ENCODE results near the gene NREP. TPM values are rescaled to one million over a fixed set of nuclear protein-coding genes. Genes with fewer than 3 reads are reported as not detected.
"Not testable (repeated sequence)": the region's sequence is repeated elsewhere in the genome, so short reads cannot be mapped to it uniquely, and the experiment has no call there.

Gene NREP
- total RNA-seq, 1 experiment from 2014 or later = 90.5 TPM

DNA sequence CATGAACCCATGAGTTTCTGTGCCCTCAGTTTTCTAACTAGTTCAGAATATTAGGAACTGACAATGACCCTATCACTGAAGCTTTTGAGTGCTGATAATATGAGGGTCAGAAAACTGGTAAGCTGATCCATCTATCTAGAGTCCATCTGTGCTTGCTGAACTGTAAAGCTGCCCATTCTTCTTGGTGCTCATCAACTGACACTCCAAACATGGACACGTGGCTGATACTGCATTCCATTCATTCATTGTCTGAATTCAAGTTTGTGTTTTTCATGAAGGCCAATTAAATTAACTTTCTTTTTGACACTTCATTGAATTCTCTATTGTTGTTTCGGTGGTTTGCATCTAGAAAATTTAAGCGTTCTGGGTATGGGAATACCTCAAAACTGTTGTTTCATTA lies 17.6 kb downstream of the NREP start:
- DNase-seq (ENCODE audit: low read depth) = no peak

DNA sequence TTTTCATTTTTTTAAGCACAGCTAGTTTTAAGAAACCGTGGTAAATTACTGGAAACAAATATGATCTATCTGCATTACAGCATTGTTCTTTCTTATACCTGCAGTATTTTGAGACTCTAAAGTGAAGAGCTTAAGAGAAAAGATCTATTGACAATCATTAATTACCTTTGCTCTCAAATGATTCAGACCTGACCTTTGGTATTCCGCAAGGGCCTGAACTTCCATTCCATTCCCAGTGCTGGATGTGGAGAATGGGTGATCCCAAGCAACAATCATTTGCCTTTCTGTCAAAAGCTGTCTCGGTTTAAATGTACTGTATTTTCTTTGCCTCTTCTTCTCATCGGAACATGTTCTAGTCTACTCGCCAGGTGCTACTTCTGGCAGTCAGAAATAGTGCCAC lies 18.9 kb downstream of the NREP start:
- no peak for DNase-seq (ENCODE audit: low read depth)

DNA sequence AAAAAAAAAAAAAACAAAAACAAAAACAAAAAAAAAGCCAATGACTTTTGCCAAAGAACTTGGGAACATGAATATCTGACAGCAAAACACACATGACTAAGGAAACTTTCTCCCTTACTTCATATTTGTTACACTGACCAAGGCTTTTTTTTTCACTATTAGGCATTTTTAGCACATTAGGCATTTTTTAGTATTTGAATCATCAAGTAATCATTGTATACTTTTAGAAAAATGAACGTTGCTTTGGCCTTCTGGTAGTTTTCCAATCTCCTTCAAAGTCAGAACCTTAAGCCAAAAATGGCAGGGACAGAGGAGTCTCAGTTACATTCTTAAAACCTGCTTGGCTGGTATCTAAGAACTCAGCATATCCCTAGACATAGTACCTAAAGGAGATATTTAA lies 19.3 kb downstream of the NREP start:
- peak; percentile 61 for DNase-seq (ENCODE audit: low read depth)

DNA sequence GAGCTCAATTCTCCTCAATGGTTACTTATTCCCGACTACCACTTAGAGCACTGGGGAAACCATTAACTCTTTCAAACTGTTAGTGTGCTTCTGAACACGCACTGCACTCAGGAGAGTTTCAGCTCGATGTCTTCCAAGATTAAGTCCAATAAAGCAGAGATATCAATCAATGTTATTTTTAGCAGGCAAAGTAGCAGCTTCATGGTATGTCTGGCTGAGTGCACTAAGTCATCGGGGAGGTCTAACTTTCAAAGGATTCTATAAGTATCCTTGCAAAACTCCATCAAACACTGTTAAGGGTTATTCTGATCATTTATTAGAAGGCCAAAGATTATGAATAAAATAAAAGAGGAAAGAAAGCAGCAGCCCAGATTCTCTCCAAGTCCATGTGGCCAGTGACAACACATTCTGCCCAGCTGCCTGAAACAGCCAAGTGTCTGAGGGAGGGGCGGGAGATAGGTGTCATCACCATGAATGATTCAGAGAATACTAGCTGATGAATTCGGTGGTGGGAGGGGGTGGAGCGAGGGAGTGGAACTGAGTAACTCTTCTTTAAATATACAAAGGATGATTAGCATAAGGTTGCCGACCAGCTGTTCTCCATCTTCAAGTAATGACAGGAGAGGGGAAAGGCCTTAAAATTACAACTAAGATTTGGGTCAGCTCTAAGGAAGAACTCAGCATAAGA lies 21.3 kb downstream of the NREP start:
- DNase-seq (ENCODE audit: low read depth) = peak; percentile 99

DNA sequence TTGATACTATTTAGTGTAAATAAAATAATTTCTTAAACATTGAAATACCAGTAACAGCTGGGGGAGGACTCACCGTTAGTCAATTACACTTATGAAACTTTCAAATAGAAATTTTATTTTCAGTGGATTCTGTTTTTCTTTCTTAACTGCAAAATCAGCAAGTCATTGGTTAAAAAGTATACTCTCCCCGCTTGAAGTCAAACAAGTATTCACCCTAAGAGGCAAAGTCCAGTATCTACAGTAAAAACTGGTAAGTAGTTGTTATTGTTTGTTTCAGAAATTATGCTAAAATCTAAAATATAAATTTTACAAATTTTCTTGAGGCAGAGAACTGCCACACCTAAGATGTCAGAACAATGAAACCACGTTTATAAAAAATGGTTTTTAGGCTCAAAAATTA lies 22.4 kb downstream of the NREP start:
- DNase-seq (ENCODE audit: low read depth) = no peak

DNA sequence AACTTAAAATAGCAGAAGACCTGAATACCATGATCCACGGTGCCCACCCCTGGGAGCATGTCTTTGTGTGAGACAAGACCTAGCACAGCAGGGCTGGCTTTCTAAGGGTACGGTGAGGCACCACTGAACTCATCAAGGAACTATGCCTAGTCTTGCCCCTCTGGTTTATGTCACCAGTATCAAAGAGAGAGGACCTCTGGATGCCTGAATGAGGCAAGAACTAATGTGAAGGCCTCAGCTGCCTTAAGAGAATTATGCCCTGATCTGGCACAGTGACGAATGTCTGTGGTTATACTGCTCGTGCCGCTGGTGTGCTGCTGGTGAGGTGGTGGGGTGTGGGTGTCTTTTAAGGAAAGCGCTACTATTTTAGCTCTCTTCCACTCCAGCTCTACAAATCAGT lies 23.0 kb downstream of the NREP start:
- DNase-seq (ENCODE audit: low read depth) = peak; percentile 94

DNA sequence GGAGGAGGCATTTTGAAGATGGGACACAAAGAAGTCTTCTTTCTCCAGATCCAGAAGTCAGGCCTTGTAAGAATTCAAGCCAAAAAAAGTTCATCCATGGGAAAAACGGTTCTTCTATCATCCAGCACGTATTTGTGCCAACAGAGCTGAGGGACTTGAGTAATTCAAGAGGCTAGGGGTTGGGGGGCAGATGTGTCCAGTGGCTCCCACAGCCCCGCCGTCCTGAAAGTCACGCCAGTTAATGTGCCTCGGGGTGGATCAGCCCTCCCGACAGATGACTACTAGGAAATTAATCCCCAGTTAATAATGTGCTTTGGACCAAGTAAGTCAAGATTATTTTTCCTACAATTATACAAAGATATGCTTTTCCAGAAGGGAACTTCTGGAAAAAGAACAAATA lies 23.4 kb downstream of the NREP start:
- no peak for DNase-seq (ENCODE audit: low read depth)

DNA sequence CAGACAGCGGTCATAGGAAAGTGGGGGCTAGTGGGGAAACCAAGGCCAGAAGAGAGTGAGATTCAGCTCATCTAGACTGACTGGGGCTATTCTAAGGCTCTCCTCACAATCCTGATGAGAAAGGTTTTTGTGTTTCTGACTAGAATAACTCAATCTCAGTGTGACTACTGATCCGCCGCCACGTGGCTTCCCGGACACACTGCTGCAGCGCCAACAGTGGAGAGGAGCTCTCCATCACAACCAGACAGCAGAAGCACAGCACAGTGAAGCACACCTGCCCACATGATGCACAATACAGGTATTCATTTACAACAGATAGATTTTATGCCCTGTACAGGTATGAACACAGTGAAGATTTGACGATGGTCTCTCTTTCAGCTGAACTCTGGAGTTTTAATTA lies 25.4 kb downstream of the NREP start:
- no peak for DNase-seq (ENCODE audit: low read depth)

DNA sequence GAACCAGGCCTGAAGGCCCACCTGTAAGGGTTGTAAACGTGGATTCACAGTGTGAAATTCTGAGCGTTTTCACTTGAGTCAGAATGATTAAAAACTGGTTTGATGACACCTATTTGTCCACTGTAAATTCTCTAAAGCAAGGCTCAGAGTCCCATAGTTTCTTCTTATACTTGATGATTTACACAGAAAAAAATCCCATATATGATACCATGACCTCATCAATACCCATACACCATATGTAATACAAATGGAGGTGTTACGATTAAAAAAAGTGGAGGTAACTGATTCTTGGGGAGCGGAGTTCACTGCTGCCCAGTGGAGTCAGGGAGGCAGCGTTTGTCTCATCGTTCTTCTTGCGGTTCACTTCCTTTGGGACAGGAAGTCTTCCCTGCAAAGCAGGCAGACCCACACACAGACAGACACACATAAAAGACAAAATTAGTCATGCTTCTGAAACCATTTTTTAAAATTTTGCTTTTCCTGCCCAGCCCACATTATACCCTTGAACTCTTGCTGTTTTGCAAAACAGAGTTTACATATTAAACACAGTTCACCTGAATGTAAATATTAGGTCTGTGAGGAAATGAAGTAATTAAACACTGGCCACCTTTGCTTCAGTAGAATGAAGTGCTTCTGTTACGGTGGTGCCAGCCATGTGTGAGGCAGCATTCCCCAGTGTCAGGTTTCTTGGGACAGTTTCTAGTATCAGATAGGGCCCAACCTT lies 26.2 kb downstream of the NREP start:
- DNase-seq (ENCODE audit: low read depth) = no peak

DNA sequence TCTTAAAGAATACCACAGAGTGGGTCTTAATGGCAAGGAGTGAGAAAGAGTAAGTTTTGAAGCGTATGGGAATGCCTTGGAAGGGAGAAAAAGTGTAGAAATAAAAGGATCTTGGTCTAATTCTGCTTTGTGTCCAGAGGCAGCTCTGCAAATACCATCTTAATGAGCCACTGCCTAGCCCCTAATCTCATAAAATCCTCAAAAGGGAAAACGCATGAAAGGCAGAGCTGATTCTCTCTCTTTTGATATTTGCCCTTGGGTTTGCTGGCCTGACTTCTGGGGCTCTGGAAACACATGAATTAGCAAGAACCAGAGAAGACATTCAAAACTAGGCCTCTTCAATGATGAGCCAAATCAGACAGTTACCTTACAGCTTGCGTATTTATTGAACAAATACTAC lies 28.1 kb downstream of the NREP start:
- no peak for DNase-seq (ENCODE audit: low read depth)

DNA sequence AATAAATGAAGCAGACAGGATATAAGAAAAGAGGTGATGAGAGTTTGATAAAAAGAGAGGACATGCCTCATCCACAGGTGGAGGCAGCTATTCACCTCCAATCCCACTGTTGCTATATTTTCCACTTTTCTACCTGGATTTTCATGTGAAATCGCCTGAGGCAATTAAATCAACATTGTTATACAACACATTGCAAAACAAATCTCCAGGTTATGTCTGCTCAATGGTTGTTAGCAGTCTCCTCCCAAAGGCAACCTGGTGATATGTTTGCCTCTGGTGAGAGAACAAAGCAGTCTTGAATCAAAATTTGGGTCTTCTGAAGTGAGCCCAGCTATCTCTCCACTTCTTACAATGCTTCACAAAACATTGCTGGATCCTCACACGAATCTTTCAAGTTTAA lies 30.0 kb downstream of the NREP start:
- DNase-seq (ENCODE audit: low read depth) = no peak

DNA sequence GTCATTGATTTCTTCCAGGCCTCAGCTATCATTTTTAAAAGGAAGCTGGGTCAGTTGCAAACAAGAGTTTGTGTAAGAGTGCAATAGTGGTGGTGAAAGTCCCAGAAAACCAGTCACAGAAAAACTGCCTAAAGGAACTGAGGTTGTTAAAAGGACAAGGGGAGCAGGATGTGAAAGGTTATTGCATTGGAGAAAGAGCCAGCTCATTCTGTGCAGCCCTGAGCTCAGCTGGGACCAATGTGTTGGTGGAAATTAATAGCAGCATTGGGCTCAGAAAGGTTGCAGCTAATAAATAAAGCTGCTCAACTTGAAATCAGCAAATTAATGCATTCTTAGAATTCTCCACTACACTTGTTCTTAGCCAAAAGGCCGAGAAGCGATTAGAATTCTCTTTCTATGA lies 34.9 kb downstream of the NREP start:
- DNase-seq (ENCODE audit: low read depth) = no peak

DNA sequence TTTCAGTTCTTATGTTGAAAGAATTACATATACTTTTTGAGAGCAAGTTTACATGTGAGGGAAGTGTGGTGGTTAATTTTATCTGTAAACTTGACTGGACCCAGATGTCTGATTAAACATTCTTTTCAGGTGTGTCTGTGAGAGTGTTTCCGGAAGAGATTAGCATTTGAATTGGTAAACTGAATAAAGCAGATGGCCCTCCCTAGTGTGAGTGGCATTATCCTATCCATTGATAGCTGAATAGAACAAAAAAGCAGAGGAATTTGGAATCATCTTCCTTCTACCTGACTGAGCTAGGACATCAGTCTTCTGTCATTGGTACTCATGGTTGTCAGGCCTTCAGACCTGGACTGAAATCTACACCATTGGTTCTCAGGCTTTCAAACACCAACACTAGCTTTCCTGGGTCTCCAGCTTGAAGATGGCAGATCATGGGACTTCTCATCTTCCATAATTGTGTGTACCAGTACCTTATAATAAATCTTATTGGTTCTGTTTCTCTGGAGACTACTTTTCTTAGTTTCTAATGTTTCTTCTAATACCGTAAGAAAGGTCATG lies 36.6 kb downstream of the NREP start:
- no peak for DNase-seq (ENCODE audit: low read depth)

DNA sequence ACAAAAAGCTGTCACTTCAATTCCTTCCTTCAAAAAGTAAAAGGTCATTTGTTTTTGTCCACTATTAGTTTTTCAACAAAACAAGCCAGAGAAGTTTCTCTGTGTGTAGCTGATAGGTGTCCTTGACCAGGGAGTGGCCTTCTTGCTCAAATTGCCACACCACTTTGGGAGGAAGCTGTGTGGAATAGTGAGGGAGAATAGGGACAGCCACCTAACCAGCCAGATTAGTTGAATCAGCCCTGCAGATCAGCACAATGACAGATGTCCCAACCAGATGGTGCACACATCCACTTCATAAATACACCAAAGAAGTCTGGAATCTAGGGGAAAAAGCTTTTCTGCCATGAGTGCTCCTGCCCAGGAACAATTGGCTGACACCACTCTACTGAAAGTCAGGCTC lies 37.2 kb downstream of the NREP start:
- DNase-seq (ENCODE audit: low read depth) = no peak

DNA sequence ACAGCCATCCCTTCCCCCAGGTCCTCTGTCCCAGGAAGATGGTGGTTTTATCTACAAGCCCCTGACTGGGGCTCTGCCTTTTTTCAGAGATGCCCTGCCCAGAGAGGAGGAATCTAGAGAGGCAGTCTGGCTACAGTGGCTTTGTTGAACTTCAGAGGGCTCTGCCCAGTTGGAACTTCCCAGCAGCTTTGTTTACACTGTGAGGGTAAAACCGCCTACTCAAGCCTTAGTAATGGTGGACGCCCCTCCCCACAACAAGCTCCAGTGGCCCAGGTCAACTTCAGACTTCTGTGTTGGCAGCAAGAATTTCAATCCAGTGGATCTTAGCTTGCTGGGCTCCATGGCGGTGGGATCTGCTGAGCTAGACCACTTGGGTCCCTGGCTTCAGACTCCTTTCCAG lies 40.2 kb downstream of the NREP start:
- not testable (repeated sequence) for DNase-seq (ENCODE audit: low read depth)

DNA sequence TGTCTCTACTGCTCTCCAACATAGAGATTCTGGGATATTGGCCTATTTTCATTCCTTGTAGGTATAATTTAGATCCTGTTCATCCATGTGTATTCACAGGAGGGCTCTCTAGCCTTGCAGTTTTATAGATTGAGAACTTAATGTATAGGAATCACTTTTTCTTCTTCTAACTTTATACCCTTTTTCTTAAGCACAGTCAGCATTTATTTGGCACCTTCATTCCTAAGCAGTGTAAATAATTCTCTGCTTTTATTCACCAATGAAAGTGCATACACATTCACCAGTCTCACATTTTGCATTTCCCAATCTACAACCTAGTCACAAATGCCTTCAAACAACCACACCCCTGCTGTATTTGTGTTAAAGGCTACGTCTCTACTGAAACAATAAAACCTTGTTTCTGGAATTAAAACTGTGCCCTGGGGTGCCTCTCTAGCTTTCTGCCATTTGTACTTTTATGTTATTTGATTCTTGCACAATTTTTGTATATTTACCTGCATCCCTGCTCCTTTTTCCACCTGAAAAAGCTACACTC lies 49.3 kb downstream of the NREP start:
- no peak for DNase-seq (ENCODE audit: low read depth)

DNA sequence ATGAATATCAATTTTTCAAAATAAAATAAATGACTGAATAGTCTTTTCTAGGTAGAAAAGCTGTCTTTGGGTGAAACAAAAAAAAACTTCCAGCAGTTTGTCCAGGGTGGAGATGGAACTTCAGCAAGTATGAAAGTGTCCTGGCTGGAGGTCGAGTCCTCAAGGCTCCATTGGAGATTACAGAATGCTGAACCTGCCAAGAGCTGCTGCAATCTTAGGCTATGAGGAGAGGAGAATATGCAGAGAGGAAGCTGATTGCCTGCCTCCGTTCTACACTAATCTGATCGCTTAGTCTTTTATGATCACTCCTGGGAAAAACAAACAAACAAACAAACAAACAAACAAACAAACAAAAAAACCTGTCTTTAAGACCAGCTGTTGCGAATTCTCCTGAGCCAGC lies 50.6 kb downstream of the NREP start:
- no peak for DNase-seq (ENCODE audit: low read depth)

DNA sequence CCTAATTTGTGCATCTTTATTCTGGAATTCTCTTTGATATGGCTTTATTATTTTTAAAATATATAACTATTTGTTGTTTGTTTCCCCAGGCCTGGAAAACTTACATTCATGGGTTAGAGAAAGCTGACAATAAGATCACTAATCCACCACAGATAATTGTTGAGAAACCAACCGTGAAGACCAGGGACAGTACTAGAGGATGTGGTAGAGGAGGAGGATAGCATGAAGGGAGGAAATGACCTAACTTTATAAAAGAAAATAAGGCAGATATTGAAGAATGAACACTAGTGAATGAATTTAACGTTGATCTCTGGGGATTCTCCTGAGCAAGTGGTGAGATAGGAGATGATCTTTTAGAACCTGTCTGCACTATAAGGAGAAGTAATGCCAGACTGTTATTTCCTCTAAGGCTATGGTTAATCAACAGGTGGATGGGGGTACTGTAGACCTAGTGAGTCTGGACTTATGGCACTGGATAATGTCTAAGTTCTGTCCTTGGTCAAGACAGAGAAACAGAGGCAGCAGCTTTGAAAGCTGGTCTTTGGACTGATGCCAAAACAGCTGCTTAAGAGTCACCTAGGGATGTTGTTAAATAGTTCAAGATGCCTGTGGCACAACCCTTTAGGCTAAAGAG lies 52.4 kb downstream of the NREP start:
- no peak for DNase-seq (ENCODE audit: low read depth)

DNA sequence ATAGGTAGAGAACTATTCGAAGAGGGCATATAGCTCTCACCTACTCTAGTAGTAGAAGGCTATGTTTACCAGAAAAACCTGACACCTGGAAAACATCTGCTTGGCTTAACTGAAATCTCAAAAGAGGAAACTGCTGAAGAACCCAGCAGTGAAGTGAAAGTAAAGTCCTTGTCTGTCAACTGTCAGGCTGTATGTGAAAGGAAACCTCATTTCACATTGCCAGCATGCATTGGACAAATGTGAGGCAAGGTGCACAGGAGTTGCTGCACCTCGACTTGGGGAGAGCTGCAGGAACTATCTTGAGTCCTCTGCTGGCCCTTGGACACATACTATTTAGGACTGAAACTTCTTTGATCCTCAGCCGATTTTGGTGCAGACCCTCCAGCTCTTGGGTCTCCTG lies 53.3 kb downstream of the NREP start:
- no peak for DNase-seq (ENCODE audit: low read depth)

DNA sequence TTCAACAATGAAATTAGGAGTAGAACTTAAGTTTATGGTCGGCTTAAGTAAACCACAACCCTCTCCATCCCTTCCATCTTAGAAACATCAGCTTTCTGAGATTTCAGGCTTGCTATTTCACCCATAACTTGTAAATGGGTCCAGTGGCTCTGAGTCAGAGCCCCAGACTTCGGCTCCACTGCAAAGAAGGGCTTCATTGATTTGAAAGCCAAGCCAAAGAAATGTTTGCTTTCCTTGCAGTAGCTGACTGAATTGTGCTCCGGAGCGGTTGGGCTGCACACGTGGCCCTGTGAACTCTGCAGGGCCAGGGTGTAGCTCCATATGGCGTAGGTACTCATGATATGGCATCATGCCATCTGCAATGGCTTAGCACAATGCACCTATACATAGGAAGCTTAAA lies 57.0 kb downstream of the NREP start:
- DNase-seq (ENCODE audit: low read depth) = no peak

DNA sequence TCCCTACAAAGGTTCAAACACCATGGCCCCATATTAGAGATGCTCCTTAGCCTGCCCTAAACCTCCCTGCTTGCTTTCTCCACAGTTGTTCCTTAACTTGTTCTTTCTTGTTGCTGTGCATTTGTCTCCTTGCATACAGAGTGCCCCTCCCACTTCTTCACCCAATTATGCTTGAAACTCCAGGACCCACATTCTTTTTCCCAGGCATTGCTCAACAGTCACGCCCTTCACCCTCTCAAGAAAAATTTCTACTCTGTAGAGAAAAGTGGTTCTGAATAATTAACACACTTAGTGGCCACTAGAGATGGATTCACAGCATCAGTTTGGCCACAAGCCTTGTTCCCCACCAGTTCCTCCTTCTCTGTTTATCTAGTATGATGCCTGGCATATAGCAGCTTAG lies 57.7 kb downstream of the NREP start:
- no peak for DNase-seq (ENCODE audit: low read depth)

Data from LHCN-M2 (cell line).